HEK293 (cell line): ENCODE data around the gene DCDC2.
A peak's percentile ranks its signal among the peaks of the same experiment; 100 is the strongest.

Experiments
- CTCF ChIA-PET: fragments of 350-600 bp; formaldehyde crosslinking; extraction: SDS; loops from one replicate; lab custom pipeline; 2021; ENCODE audit warnings: antibody characterized with exemption; lab: Yijun Ruan, JAX
- POLR2A ChIA-PET: fragments of 300-600 bp; formaldehyde crosslinking; extraction: SDS; loops from one replicate; lab custom pipeline; 2020; ENCODE audit warnings: antibody characterized with exemption, inconsistent platforms; lab: Yijun Ruan, JAX
- H3K27ac ChIP-seq: fragments of 200-500 bp; sonication (Bioruptor generic); 2 replicates; pipeline ENCODE4 v1.5.1; 2014; ENCODE audit warnings: low read depth, low read length, control low read depth, inconsistent platforms; ENCODE audit errors: extremely low read depth
- H3K36me3 ChIP-seq, 2 experiments: fragments of 200-500 bp in 1 of 2; sonication (Bioruptor generic) in 1 of 2; 1 replicate in 1 of 2; 2 replicates in 1 of 2; pipeline ENCODE4 v1.5.1; 2014 to 2017; ENCODE audit warnings: inconsistent platforms in 2 of 2, low read length in 2 of 2; ENCODE audit not compliant: control insufficient read depth in 2 of 2, insufficient read depth in 1 of 2
- H3K4me1 ChIP-seq: fragments of 200-500 bp; sonication (Bioruptor generic); 2 replicates; pipeline ENCODE4 v1.5.1; 2014; ENCODE audit warnings: mild to moderate bottlenecking, low read length, inconsistent platforms; ENCODE audit not compliant: control insufficient read depth, insufficient read depth
- H3K4me3 ChIP-seq: 2 replicates; pipeline ENCODE4 v1.5.1; 2011; ENCODE audit warnings: low read depth, mild to moderate bottlenecking, control low read depth, low read length, moderate library complexity
- H3K9me3 ChIP-seq: fragments of 200-500 bp; sonication (Bioruptor generic); 2 replicates; pipeline ENCODE4 v1.5.1; 2014; ENCODE audit warnings: low read depth, low read length, inconsistent platforms; ENCODE audit not compliant: control insufficient read depth, insufficient read depth
- OSR2 ChIP-seq: fragments of 450-650 bp; formaldehyde crosslinking; IDR thresholded peaks from 2 replicates; pipeline ENCODE4 v1.5.1; 2016; ENCODE audit warnings: missing biosample characterization, missing genetic modification characterization
- PRDM1 ChIP-seq: fragments of 450-650 bp; formaldehyde crosslinking; IDR thresholded peaks from 2 replicates; pipeline ENCODE4; 2016; ENCODE audit warnings: missing biosample characterization, missing genetic modification characterization
- PRDM10 ChIP-seq: fragments of 450-650 bp; formaldehyde crosslinking; IDR thresholded peaks from 2 replicates; pipeline ENCODE4 v1.5.1; 2016; ENCODE audit warnings: missing biosample characterization, missing genetic modification characterization
- PRDM6 ChIP-seq: fragments of 450-650 bp; formaldehyde crosslinking; IDR thresholded peaks from 2 replicates; pipeline ENCODE4 v1.5.1; 2017; ENCODE audit warnings: missing biosample characterization, missing genetic modification characterization
- SCRT2 ChIP-seq: fragments of 450-650 bp; formaldehyde crosslinking; IDR thresholded peaks from 2 replicates; pipeline ENCODE4 v1.5.1; 2016; ENCODE audit warnings: missing biosample characterization, missing genetic modification characterization
- SETDB1 ChIP-seq: IDR thresholded peaks from one replicate; pipeline ENCODE4 v1.6.1; 2017; ENCODE audit warnings: mild to moderate bottlenecking, low read length, moderate library complexity, mixed read lengths; ENCODE audit not compliant: insufficient read length
- ZBTB17 ChIP-seq: fragments of 450-650 bp; formaldehyde crosslinking; IDR thresholded peaks from 2 replicates; pipeline ENCODE4 v1.5.1; 2016; ENCODE audit warnings: missing biosample characterization, missing genetic modification characterization
- ZEB2 ChIP-seq: fragments of 450-650 bp; formaldehyde crosslinking; IDR thresholded peaks from 2 replicates; pipeline ENCODE4 v1.5.1; 2016; ENCODE audit warnings: missing biosample characterization, missing genetic modification characterization
- ZNF112 ChIP-seq: fragments of 450-650 bp; formaldehyde crosslinking; IDR thresholded peaks from 2 replicates; pipeline ENCODE4 v1.5.0; 2017; ENCODE audit warnings: missing biosample characterization, missing genetic modification characterization
- ZNF391 ChIP-seq: fragments of 450-650 bp; formaldehyde crosslinking; IDR thresholded peaks from 2 replicates; pipeline ENCODE4 v1.5.1; 2016; ENCODE audit warnings: low read depth, missing biosample characterization, missing genetic modification characterization, borderline replicate concordance
- ZNF664 ChIP-seq: fragments of 450-650 bp; formaldehyde crosslinking; IDR thresholded peaks from 2 replicates; pipeline ENCODE4 v1.5.1; 2016; ENCODE audit warnings: missing biosample characterization, missing genetic modification characterization
- ZNF747 ChIP-seq: fragments of 450-650 bp; formaldehyde crosslinking; IDR thresholded peaks from 2 replicates; pipeline ENCODE4 v1.5.1; 2016; ENCODE audit warnings: missing biosample characterization, missing genetic modification characterization
- TF ChIP-seq, protein P1 (sequence below): fragments of 450-650 bp; formaldehyde crosslinking; IDR thresholded peaks from 2 replicates; pipeline ENCODE4 v1.5.1; 2016; ENCODE audit warnings: missing biosample characterization, missing genetic modification characterization
- TF ChIP-seq, protein P2 (sequence below): fragments of 450-650 bp; IDR thresholded peaks from 2 replicates; pipeline ENCODE4 v1.5.1; 2018; ENCODE audit warnings: missing biosample characterization, mild to moderate bottlenecking, missing genetic modification characterization
- TF ChIP-seq, protein P3 (sequence below): fragments of 450-650 bp; formaldehyde crosslinking; IDR thresholded peaks from 2 replicates; pipeline ENCODE4 v1.5.1; 2017; ENCODE audit warnings: missing biosample characterization, missing genetic modification characterization

Gene DCDC2

GRCh38 chr6:24356310-24356973 lies 1.4 kb downstream of the DCDC2 start:
- H3K36me3 ChIP-seq: no peaks in the 10 kb centered on the region
- ChIA-PET POLR2A (interaction anchor here (0.7 to 3.0 kb wide), 3 partner anchors 32 to 111 kb away, joined by 3 to 15 read pairs (median 8); partner anchors contain the start of gene MRS2), CTCF (interaction anchor here (0.9 to 2.9 kb wide), 3 partner anchors 33 to 75 kb away, joined by 4 to 25 read pairs (median 12); no protein-coding TSS in a partner anchor)
- H3K4me3 ChIP-seq: peak overlapping the region; percentile 70
- peak overlapping the region; percentile 53; the same call in 1 of the 2 replicates for H3K27ac ChIP-seq
- no peaks in the 10 kb centered on the region for H3K9me3 ChIP-seq
- peaks cover 10% of the 10 kb centered on the region for H3K4me1 ChIP-seq
- TF ChIP-seq, protein P1, sequence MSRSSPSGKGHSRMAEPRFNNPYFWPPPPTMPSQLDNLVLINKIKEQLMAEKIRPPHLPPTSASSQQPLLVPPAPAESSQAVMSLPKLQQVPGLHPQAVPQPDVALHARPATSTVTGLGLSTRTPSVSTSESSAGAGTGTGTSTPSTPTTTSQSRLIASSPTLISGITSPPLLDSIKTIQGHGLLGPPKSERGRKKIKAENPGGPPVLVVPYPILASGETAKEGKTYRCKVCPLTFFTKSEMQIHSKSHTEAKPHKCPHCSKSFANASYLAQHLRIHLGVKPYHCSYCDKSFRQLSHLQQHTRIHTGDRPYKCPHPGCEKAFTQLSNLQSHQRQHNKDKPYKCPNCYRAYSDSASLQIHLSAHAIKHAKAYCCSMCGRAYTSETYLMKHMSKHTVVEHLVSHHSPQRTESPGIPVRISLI: no peak
- TF ChIP-seq, protein P2, sequence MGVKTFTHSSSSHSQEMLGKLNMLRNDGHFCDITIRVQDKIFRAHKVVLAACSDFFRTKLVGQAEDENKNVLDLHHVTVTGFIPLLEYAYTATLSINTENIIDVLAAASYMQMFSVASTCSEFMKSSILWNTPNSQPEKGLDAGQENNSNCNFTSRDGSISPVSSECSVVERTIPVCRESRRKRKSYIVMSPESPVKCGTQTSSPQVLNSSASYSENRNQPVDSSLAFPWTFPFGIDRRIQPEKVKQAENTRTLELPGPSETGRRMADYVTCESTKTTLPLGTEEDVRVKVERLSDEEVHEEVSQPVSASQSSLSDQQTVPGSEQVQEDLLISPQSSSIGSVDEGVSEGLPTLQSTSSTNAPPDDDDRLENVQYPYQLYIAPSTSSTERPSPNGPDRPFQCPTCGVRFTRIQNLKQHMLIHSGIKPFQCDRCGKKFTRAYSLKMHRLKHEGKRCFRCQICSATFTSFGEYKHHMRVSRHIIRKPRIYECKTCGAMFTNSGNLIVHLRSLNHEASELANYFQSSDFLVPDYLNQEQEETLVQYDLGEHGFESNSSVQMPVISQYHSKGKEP (tag by site-specific recombination): 0 out of 2 replicates have a peak, but pooled peaks have one; percentile 16
- TF ChIP-seq ZBTB17 (tag by site-specific recombination) (peak; percentile 45; the same call in 1 of the 2 replicates), ZNF664 (peak; percentile 99), PRDM1 (tag by site-specific recombination) (peak; percentile 71), SETDB1 (peak; percentile 16), ZEB2 (tag by site-specific recombination) (peak; percentile 34), PRDM10 (peak; percentile 87), OSR2 (tag by site-specific recombination) (no peak)
- TF ChIP-seq, protein P3, sequence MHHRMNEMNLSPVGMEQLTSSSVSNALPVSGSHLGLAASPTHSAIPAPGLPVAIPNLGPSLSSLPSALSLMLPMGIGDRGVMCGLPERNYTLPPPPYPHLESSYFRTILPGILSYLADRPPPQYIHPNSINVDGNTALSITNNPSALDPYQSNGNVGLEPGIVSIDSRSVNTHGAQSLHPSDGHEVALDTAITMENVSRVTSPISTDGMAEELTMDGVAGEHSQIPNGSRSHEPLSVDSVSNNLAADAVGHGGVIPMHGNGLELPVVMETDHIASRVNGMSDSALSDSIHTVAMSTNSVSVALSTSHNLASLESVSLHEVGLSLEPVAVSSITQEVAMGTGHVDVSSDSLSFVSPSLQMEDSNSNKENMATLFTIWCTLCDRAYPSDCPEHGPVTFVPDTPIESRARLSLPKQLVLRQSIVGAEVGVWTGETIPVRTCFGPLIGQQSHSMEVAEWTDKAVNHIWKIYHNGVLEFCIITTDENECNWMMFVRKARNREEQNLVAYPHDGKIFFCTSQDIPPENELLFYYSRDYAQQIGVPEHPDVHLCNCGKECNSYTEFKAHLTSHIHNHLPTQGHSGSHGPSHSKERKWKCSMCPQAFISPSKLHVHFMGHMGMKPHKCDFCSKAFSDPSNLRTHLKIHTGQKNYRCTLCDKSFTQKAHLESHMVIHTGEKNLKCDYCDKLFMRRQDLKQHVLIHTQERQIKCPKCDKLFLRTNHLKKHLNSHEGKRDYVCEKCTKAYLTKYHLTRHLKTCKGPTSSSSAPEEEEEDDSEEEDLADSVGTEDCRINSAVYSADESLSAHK: peak; percentile 67

DNA sequence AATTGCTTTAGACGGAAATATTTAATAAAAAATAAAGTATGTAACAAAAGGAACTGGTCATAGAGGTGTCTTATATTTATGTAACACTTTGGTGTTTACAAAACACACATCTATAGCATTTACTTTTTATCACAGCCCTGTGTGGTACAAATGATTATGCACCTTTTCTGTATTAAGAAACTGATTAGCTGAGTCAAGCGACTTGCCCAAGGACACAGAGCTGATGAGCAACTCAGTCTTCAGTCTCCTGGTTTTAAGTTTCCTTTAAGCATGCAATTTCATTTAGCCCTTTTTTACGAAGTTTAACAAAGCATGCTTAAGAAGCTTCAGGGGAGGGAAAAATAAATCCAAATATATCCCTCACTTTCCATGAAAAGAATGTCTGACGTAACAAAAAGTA lies 2.5 kb downstream of the DCDC2 start:
- H3K27ac ChIP-seq: no peak overlapping the region
- ChIA-PET POLR2A (no interaction called here), CTCF (interaction anchor here (1.0 to 4.3 kb wide), 3 partner anchors 33 to 72 kb away, joined by 4 to 49 read pairs (median 4); no protein-coding TSS in a partner anchor)
- peak overlapping the region; percentile 13; the same call in 1 of the 2 replicates for H3K4me3 ChIP-seq
- no peaks in the 10 kb centered on the region for H3K9me3 ChIP-seq
- H3K36me3 ChIP-seq: no peaks in the 10 kb centered on the region
- TF ChIP-seq ZNF112 (tag by site-specific recombination) (no peak), ZNF391 (tag by site-specific recombination) (no peak), ZNF747 (tag by site-specific recombination) (no peak), PRDM6 (tag by site-specific recombination) (0 out of 2 replicates have a peak, but pooled peaks have one; percentile 23), SCRT2 (no peak)
- H3K4me1 ChIP-seq: peaks cover 10% of the 10 kb centered on the region
